Effector memory CD8-positive, alpha-beta T cell (primary cell): ENCODE data around the gene CCL3.
A peak's percentile ranks its signal among the peaks of the same experiment; 100 is the strongest.

Source experiments
- ATAC-seq: fragments of 150-1000 bp; cut with Tn5 transposase; replicated peaks from 2 replicates; pipeline ENCODE4 v1.10.0; 2021; ENCODE audit warnings: mild to moderate bottlenecking, moderate library complexity
- DNase-seq, 3 experiments: peaks; one replicate each; pipeline ENCODE4 v3.0.0; 2021
- H3K27ac Mint-ChIP-seq, 2 donors: one replicate each; pipeline ENCODE4 v1.8.0; 2022; ENCODE audit warnings: mild to moderate bottlenecking in 2 of 2, mixed read lengths in 2 of 2, moderate library complexity in 2 of 2
- H3K27me3 Mint-ChIP-seq, 2 donors: one replicate each; pipeline ENCODE4 v1.8.0; 2022; ENCODE audit warnings: mixed read lengths in 2 of 2
- H3K36me3 Mint-ChIP-seq: one replicate; pipeline ENCODE4 v1.8.0; 2022; ENCODE audit warnings: mild to moderate bottlenecking, moderate library complexity, mixed read lengths; ENCODE audit not compliant: insufficient read depth
- H3K4me1 Mint-ChIP-seq, 2 donors: one replicate each; pipeline ENCODE4 v1.8.0; 2022; ENCODE audit warnings: low read depth in 2 of 2, mixed read lengths in 2 of 2
- H3K4me3 Mint-ChIP-seq, 2 donors: one replicate each; pipeline ENCODE4 v1.8.0; 2022; ENCODE audit warnings: mild to moderate bottlenecking in 2 of 2, mixed read lengths in 2 of 2, moderate library complexity in 2 of 2
- H3K9me3 Mint-ChIP-seq, 2 donors: one replicate each; pipeline ENCODE4 v1.8.0; 2022; ENCODE audit warnings: mixed read lengths in 2 of 2
- total RNA-seq, 9 experiments: gene quantifications; one replicate each; lab custom pipeline; 2026; lab: John Stamatoyannopoulos, UW

The CCL3 gene
- 0.78 to 1,624 (median 45.5) reads per million in 9 experiments for total RNA-seq

DNA sequence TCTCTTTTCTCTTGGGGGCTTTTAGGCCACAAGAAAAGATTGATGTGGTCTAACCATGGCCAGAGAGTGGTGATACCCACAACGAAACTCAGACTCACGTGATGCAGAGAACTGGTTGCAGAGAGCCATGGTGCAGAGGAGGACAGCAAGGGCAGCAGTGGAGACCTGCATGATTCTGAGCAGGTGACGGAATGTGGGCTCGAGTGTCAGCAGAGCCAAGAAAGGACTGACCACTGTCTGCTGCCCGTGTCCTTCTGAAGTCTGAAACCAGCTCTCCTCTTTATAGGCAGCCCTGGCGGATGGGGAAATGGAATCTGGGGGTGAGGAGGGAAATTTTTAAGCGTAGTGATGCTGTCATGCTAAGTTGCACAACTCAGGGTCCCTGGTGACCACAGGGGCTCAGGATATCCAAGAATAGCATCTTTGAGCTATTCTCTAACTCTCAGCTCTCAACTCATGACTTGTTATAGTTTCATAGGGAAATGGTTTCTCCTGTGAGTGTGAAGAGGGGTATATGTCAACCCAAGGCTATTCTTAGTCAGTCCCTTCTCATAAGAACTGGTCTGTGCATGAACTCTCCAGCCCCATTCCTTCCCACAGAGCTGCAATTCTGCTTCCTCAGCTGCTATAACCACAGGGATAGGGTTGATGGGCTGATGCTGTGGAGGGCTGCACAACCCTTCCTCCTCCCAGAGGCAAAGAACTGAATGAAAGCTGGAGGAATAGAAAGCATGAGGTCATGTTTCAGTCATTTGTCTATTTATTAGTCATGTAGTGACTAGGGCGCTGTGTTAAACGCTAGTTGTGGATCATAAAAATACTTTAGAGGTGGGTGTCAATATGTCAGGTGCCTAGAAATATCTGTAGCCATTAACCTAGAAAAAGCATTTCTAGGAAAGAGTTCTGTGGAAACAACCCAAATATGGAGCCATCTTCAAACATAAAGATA is at the start of gene CCL3:
TSS of gene CCL3 (minus strand) at position 256 of the 949 bp plus-strand sequence. CDS start at position 171, 85 bp downstream.
- Mint-ChIP-seq H3K9me3 (no peaks in the 10 kb centered on the region), H3K4me1 (peaks cover 53 to 78% of the 10 kb centered on the region in 2 donors), H3K4me3 (peak within 1 kb of the TSS; percentile 65 to 78), H3K27ac (peak within 1 kb of the TSS; percentile 96 to 99), H3K36me3 (peaks cover 14% of the 10 kb centered on the region), H3K27me3 (no peaks in the 10 kb centered on the region)
- peak; percentile 32 to 38 (median 33) for DNase-seq
- ATAC-seq, result peak; percentile 55

DNA sequence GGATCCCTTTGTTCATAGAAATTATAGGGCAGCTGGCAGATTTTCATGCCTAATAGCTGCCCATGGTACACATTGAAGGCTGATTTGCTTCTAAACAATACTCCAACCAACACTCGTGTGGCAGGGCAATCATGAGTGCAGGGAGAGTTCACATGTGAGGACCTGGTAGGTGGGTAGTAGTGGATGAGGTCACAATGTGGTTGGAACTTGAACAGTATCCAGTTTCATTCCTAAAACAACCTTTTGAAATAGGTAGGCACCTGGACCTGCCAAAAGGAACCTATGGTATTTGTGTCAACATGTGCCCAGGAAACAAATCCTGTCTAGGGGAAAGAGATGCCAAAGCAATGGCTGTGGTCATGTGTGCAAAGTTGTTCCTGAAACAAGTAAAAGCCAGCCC is 46.5 kb upstream of the CCL3 start:
- Mint-ChIP-seq H3K27me3 (no peaks in the 10 kb centered on the region), H3K27ac (peak overlapping the region in 1 of 2 donors; percentile 76), H3K36me3 (peaks cover 5% of the 10 kb centered on the region), H3K4me3 (no peak overlapping the region), H3K9me3 (no peaks in the 10 kb centered on the region), H3K4me1 (peaks cover 23 to 49% of the 10 kb centered on the region in 2 donors)
- ATAC-seq, result no peak
- DNase-seq, result no peak

DNA sequence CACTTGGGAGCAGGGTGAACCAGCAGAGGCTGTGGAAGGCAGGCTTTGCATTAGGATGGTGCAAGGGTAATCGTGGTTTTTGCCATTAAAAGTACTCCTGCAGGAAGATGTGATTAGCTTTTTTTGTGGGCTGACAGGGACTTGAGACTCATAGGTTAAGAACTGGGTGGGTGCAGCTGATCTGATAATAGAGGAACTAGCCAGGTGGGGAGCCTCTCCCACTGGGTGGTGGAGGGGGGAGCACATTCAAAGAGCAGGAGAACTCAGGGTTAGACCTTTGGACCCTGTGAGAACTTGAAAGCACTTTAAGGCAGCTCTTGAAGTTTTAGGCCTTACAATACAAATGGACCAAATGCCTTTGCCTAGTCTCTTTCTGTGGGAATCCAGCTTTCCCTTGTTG is 46.1 kb upstream of the CCL3 start:
- peak overlapping the region; percentile 44 to 73 for H3K27ac Mint-ChIP-seq
- peaks cover 5% of the 10 kb centered on the region for H3K36me3 Mint-ChIP-seq
- H3K4me3 Mint-ChIP-seq, result no peak overlapping the region
- H3K9me3 Mint-ChIP-seq, result no peaks in the 10 kb centered on the region
- ATAC-seq (no peak), DNase-seq (no peak)
- H3K4me1 Mint-ChIP-seq, result peaks cover 19 to 47% of the 10 kb centered on the region in 2 donors
- no peaks in the 10 kb centered on the region for H3K27me3 Mint-ChIP-seq

GRCh38 chr17:36135465-36135864 is 45.5 kb upstream of the CCL3 start:
- no peak for ATAC-seq
- no peak for DNase-seq
- Mint-ChIP-seq H3K27me3 (no peaks in the 10 kb centered on the region), H3K36me3 (peaks cover 9% of the 10 kb centered on the region), H3K27ac (peak overlapping the region; percentile 44 to 73), H3K4me1 (peaks cover 22 to 42% of the 10 kb centered on the region in 2 donors), H3K4me3 (no peak overlapping the region), H3K9me3 (no peaks in the 10 kb centered on the region)

GRCh38 chr17:36133602-36134236 is 43.8 kb upstream of the CCL3 start:
- peaks cover 14% of the 10 kb centered on the region for H3K36me3 Mint-ChIP-seq
- H3K27ac Mint-ChIP-seq, result peak overlapping the region in 1 of 2 donors; percentile 75
- no peaks in the 10 kb centered on the region for H3K27me3 Mint-ChIP-seq
- ATAC-seq (no peak), DNase-seq (no peak)
- peaks cover 27 to 57% of the 10 kb centered on the region in 2 donors for H3K4me1 Mint-ChIP-seq
- no peaks in the 10 kb centered on the region for H3K9me3 Mint-ChIP-seq
- no peak overlapping the region for H3K4me3 Mint-ChIP-seq

DNA sequence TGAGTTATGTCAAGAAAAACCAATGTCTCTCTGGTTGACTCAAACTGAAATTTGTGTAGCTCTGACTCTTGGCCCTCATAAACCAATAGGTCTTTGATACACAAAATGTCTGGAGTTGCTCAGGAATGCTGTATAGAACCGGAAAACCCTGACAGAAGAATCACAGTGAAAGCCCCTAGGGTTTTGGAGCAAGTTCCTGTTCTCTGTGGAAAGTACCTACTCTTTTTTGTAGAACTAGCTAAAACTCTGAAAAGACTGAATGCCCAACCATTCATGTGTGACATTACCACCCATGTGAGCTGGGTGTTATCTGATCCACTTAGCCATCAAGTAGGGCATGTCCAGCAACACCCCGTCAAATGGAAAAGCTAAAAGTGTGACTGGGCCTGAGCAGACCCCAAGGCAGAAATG is 42.5 kb upstream of the CCL3 start:
- ATAC-seq, result no peak
- no peak for DNase-seq
- peak overlapping the region in 1 of 2 donors; percentile 35 for H3K27ac Mint-ChIP-seq
- H3K9me3 Mint-ChIP-seq, result no peaks in the 10 kb centered on the region
- no peak overlapping the region for H3K4me3 Mint-ChIP-seq
- H3K4me1 Mint-ChIP-seq, result peaks cover 34 to 64% of the 10 kb centered on the region in 2 donors
- no peaks in the 10 kb centered on the region for H3K27me3 Mint-ChIP-seq
- H3K36me3 Mint-ChIP-seq, result peaks cover 14% of the 10 kb centered on the region

GRCh38 chr17:36131931-36132330 is 42.0 kb upstream of the CCL3 start:
- Mint-ChIP-seq H3K27me3 (no peaks in the 10 kb centered on the region), H3K4me1 (peaks cover 35 to 64% of the 10 kb centered on the region in 2 donors), H3K27ac (peak overlapping the region in 1 of 2 donors; percentile 35), H3K36me3 (peaks cover 14% of the 10 kb centered on the region), H3K4me3 (no peak overlapping the region), H3K9me3 (no peaks in the 10 kb centered on the region)
- ATAC-seq (no peak), DNase-seq (no peak)

DNA sequence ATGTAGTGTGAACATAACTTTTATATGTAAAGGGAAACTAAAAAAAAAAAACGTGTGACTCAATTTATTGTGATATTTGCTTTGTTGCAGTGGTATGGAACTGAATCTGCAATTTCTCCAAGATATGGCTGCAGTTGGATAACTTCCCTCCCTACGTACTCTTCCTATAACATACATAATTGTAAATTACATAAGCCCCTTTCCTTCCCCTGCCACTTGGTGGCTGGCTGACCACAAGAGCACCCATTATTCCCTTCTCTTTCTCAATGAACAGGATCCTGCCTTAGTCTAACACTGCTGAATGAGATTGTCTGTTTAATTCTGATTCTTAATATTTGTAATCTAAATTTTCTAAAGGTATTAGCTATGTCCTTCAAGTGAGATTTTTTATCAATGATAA is 41.5 kb upstream of the CCL3 start:
- ATAC-seq, result no peak
- no peak for DNase-seq
- Mint-ChIP-seq H3K27me3 (no peaks in the 10 kb centered on the region), H3K4me1 (peaks cover 39 to 67% of the 10 kb centered on the region in 2 donors), H3K9me3 (no peaks in the 10 kb centered on the region), H3K36me3 (peaks cover 15% of the 10 kb centered on the region), H3K27ac (peak overlapping the region in 1 of 2 donors; percentile 35), H3K4me3 (peak overlapping the region in 1 of 2 donors; percentile 35)

- H3K9me3 Mint-ChIP-seq, result peaks cover 0 to 4% of the 10 kb centered on the region in 2 donors
- H3K27me3 Mint-ChIP-seq, result no peaks in the 10 kb centered on the region
- peaks cover 18% of the 10 kb centered on the region for H3K36me3 Mint-ChIP-seq
- DNase-seq (no peak), ATAC-seq (no peak)
- no peak overlapping the region for H3K4me3 Mint-ChIP-seq
- peaks cover 40 to 67% of the 10 kb centered on the region in 2 donors for H3K4me1 Mint-ChIP-seq
- no peak overlapping the region for H3K27ac Mint-ChIP-seq
Observed at GRCh38 chr17:36130346-36130745, 40.4 kb upstream of the CCL3 start.

DNA sequence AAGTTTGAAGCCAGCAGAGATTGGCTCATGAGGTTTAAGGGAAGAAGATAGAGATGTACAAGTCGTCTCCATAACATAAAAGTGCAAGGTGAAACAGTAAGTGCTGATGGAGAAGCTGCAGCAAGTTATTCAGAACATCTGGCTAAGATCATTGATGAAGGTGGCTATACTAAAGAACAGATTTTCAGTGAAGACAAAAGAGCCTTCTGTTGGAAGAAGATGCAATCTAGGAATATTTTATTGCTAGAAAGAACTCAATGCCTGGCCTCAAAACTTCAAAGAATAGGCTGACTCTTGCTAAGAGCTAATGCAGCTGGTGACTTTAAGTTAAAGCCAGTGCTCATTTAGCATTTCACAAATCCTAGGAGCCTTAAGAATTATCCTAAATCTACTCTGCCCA is 39.7 kb upstream of the CCL3 start:
- H3K4me1 Mint-ChIP-seq, result peaks cover 43 to 66% of the 10 kb centered on the region in 2 donors
- no peaks in the 10 kb centered on the region for H3K27me3 Mint-ChIP-seq
- no peak for DNase-seq
- peak overlapping the region in 1 of 2 donors; percentile 94 for H3K27ac Mint-ChIP-seq
- H3K36me3 Mint-ChIP-seq, result peaks cover 17% of the 10 kb centered on the region
- peaks cover 0 to 4% of the 10 kb centered on the region in 2 donors for H3K9me3 Mint-ChIP-seq
- no peak overlapping the region for H3K4me3 Mint-ChIP-seq
- no peak for ATAC-seq

DNA sequence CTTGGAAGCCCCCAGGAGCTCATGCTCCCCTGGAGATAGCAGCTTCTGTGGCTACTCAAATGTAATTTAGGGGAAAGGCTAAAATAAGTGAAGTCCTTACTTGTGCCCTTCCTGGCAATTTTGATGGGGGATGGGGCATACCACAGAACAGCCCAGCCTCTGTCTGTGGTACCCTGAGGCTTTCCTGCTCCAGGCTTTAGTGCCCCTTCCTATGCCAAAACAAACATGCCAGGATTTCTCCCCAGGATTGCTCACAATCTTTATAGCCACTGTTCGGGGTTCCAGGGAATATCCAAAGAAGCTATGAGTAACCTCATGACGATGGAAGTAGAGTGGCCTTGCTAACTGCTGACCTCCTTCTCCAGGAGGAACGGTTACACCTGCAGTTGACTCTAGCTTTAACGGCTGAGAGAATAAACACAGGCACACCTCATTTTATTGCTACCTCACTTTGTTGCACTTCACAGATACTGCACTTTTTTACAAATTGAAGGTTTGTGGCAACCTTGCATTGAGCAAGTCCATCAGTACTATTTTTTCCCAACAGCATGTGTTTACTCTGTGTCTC is 38.6 kb upstream of the CCL3 start:
- Mint-ChIP-seq H3K4me3 (peak overlapping the region in 1 of 2 donors; percentile 69), H3K27ac (peak overlapping the region; percentile 91 to 94), H3K4me1 (peaks cover 42 to 74% of the 10 kb centered on the region in 2 donors), H3K27me3 (no peaks in the 10 kb centered on the region), H3K36me3 (peaks cover 13% of the 10 kb centered on the region), H3K9me3 (peaks cover 0 to 4% of the 10 kb centered on the region in 2 donors)
- ATAC-seq (no peak), DNase-seq (no peak)

GRCh38 chr17:36127911-36128310 is 38.0 kb upstream of the CCL3 start:
- peak overlapping the region; percentile 59 to 69 for H3K4me3 Mint-ChIP-seq
- H3K4me1 Mint-ChIP-seq, result peaks cover 42 to 69% of the 10 kb centered on the region in 2 donors
- H3K27ac Mint-ChIP-seq, result peak overlapping the region; percentile 91 to 94
- peaks cover 13% of the 10 kb centered on the region for H3K36me3 Mint-ChIP-seq
- peaks cover 0 to 4% of the 10 kb centered on the region in 2 donors for H3K9me3 Mint-ChIP-seq
- no peaks in the 10 kb centered on the region for H3K27me3 Mint-ChIP-seq
- DNase-seq, result no peak
- ATAC-seq, result no peak

DNA sequence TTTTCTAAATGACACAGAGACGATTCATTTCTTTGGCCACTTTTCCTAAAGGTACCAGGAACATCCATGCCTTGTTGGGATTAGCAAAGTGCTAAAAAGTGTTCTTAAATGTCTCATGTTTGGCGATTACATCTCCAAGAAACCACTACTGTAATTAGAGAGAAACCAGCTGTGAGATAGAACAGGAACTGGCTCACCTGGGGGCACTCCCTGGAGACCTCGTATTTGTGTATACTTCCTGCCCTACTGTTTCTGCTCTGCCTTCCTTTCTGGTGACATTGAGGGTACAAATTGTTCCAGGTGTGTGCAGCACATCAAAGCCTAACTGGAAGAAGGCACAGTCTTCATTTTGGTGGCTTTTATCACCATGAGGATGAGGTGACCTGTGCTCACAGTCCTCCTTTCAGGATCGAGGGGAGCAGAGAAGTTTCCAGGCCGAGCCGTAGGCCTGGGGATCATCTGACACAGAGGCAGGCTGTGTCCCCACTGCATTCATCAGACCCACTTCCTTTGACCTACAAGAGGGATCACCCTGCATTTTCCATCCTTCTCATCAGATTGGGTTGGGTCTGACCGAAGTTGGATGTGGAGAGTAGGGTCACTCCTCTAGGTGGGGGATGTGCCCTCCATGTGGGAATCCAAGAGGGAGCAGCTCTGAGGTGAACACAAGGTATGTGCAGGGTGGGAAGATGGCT is 37.4 kb upstream of the CCL3 start:
- DNase-seq (no peak), ATAC-seq (peak; percentile 79)
- peak overlapping the region; percentile 59 to 69 for H3K4me3 Mint-ChIP-seq
- H3K27ac Mint-ChIP-seq, result peak overlapping the region; percentile 91 to 94
- H3K9me3 Mint-ChIP-seq, result peaks cover 0 to 4% of the 10 kb centered on the region in 2 donors
- H3K36me3 Mint-ChIP-seq, result peaks cover 13% of the 10 kb centered on the region
- peaks cover 41 to 72% of the 10 kb centered on the region in 2 donors for H3K4me1 Mint-ChIP-seq
- no peaks in the 10 kb centered on the region for H3K27me3 Mint-ChIP-seq
